HT-29 (cell line): ENCODE measurements around the gene PIK3R5. TPM values are rescaled to one million over a fixed set of nuclear protein-coding genes. Genes with fewer than 3 reads are reported as not detected.
"Not testable (repeated sequence)": the region's sequence is repeated elsewhere in the genome, so short reads cannot be mapped to it uniquely, and the experiment has no call there.

ENCODE experiments used
- DNase-seq: peaks from one replicate; pipeline ENCODE4 v3.0.0-alpha.2; 2015; ENCODE audit warnings: low spot score
- total RNA-seq: library from RNA; depleted of rRNA; stranded (reverse); fragments of >200 nt; shearing (Covaris generic); gene quantifications from 2 replicates; pipeline ENCODE4 v1.2.3, GENCODE V29; 2014

PIK3R5 gene
- total RNA-seq, 1 experiment from 2014 or later = not detected

DNA sequence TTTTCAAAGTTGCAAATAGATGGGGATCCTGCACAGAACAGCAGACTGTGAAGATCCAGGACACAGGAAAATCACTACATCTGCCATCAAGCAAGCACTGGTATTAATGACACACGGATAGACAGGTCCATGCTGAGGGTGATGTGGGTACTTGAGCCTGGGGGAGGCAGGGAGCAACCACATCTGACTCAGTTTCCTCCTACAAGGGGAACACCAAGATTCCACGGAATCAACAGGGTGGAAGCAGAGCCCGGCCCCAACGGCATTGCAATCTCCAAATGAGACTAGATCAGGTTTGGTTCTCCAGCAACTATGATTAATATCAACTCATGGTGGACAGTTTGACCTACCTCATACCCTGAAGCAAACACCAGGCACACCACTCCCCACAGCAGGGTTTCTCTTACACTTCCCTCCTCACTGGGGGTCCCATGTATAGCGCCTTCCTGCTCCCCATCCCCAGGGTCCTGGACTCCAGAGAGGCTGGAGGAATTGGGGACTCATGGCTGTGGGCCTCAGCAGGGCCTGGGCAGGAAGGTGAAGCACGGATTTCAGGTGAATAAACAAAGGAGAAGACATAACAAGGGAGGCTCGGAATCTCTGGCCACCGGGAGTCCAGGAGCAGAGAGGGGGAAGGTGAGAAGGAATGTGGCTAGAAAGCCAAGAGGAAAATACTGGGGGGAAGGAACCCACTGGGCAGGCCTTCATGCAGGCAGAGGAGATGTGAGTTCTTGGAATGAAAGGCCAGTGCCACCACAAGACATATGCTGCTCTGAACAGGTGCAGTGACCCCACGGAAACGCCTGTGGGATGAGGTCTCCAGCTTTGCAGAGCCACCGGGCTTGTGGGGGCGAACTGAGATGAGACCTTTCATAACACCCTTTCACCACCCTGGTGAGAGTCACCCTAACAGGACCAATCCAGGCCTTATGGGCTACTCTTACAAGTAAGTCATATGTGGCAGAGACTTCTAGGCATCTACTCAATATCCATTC, 68.6 kb downstream of the PIK3R5 start:
- no peak for DNase-seq

DNA sequence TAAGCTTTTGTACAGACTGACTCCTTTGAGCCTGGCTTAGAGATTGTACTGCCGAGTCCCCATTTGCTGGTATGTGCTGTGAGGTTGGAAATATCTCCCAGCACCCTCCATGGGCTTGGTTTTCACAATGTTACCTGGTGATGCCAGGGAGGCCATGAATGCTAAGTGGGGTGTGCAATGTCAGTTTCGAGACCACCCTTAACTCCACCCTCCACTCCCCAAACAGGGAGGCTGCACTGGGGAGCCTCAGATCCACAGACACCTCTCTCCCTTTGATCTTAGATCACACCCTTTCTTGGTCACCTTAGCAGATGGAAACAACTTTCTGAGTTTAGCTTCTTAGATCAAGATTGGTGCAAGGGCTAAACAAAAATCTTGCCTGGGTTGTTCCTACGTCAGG, 69.4 kb downstream of the PIK3R5 start:
- DNase-seq = no peak

DNA sequence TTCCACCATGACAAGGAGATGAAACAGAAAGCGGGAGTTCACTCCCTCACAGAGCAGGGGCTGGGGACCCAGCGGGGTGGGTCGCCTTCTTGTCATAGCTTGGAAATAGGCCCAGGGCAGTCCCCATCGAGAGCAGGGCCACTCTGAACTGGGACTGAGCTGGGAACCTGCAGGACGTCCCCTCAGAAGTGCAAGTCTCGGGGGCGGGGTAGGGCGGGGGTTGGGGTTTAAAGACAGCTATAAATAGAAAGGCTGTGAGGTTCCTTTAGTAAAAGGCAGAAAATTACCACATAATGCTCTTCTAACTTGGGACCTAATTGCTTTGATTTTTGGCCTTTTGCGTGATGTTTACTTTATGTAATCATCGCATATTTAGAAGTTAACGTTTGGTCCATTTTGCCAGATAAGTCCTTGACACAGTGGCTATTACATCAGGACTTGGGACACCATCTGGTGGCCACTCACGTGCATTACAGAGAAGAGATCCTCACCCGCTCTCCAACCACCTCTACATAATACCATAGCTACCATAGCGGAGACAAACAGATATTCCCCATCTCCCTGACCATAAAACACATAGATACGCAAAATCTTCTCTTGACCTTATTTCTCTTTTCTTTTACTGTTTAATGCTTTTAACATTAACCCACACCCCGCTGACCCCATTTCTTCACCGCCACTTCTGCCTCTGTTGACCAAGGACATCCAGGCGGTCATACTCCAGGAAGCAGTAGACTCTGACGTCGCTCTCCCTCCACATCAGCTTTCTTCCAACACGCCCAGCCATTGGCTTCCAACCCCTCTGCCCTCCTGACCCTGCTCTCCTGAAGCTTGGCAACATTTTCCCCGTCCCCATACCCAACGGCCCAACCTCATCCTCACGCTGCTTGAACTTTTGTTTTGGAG, 70.6 kb downstream of the PIK3R5 start:
- peak; percentile 47 for DNase-seq

DNA sequence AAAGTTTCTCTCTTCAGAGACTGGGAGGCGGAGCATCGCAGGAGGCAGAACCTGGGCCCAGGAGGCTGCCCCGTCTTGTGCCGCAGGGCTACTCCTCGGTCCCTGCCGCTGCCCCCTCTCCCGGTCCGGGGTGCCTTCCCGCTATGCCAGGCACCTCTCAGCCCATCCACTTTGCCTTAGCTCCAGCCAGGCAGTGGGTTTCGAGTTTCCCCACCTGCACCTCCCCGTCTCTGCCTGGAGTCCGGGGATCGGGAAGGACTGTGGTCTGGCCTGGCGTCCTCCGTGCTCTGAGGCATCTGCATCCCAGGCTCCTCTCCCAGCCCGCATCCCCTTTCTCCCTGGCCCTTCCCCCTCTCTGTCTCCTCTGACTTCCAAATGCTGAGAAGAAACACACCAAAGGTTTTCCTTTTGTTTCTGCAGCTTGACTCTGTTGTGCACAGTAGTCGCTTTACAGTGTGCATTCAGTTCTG, 71.3 kb downstream of the PIK3R5 start:
- no peak for DNase-seq

DNA sequence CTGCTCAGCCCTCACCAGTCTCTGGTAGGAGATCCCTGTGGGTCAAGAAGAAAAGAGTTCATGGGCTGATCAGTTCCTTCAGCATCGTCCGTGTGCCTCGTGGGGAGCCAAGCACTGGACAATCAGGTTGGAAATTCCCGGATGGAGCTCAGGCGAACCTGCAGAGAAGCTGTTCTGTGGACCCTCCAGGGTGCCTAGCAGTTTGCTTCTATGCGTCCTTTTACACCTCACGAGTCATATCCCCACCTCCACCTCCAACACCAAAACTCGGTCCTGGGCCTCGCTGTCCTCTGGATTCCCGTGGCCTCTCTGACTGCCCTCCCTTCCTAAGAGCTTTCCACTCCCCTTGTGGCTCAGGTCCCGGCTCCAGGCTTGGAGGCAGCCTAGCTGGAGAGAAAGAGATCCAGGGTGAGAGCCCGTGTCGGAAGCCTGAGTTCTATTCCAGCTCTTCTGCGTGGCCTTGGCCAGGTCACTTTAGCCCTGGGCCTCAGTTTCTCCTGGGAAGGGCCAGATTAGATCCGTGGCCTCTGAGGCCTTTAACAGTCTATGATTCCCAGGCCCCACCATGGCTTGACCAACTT, 71.8 kb downstream of the PIK3R5 start:
- DNase-seq = no peak

DNA sequence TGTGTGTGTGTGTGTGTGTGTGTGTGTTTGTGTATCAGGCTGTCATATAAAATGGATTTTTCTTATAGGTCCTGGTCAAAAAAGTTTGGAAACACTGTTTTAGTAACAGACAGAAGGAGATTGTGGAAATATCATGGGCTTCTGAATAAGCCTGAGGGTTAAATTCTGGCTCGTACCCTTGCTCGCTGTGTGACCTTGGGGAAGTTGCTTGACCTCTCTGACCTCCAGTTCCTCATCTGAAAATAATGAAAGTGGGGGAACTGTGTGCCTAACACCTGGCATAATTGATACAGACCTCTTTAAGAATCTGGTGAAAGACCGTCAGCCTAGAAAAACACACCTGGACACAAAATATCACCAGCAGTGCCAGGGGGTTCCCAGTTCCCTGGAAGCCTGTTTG, 72.4 kb downstream of the PIK3R5 start:
- no peak for DNase-seq

DNA sequence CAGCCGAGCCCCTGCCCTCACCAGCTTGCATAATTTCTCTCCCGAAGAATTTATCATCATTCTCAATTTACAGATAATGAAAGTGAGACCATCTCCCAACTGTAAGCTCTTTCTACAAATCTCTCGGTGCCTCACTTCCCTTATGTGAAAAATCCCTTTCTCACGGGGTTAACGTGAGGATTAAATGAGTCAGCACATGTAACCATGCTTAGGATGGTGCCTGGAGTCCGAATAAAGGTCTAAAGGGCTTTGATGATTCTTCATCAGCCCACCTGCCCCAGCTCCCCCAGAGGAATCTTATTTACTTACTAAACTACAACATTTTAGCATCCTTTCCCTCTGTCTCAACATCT, 73.2 kb downstream of the PIK3R5 start:
- DNase-seq = no peak

DNA sequence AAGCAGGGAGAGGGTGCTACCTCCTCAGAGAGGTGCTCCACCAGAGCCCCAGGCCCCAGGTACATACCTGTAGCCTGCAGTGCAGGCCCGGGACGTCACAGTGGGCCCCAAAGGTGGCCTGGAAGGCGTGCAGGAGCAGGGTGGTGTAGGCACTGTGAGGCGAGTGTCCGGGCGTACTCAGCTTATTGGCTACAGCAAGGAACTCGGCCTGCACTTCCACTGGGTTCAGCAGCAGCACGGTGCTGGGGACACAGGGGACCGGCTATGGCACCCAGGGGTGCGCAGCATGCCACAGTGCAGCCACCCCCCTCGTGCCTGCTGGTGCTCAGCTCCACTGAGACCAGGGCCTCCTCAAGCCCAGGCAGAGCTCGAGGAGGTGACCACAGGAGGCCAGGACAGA, 74.8 kb downstream of the PIK3R5 start:
- no peak for DNase-seq

DNA sequence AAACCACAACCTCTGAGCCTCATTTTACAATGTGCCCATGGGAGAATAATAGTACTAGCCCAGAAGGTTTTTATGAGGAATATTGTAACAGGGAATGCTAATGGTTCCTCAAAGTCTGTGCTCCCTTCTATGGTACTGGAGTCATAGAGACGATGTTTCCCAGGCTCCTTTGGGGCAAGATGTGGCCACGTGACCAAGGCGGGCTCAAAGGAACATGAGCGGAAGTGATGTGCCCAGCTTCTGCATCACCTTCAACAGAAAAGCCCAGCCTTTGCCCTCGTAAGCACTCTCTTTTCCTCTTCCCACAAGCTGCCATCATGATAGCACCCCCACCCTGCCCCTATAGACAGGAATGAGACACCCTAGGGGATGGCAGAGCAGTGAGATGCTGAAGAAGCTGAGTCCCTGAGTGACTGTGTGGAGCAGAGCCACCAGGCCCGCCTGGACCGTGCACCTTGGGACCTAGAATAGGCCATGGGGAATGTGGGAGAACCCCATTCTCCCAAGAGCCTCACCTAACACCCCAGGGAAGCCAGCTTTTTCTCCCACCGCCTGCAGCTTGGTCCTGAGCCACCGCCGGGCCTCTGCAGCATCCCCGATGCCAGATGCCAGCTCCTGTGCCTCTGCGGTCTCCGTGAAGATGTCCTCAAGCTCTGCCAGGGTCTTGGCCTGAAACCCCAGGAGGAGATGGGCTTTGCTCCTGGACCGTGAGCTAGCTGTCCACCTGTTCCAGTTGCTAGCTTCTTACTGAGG, 75.9 kb downstream of the PIK3R5 start:
- DNase-seq = no peak

DNA sequence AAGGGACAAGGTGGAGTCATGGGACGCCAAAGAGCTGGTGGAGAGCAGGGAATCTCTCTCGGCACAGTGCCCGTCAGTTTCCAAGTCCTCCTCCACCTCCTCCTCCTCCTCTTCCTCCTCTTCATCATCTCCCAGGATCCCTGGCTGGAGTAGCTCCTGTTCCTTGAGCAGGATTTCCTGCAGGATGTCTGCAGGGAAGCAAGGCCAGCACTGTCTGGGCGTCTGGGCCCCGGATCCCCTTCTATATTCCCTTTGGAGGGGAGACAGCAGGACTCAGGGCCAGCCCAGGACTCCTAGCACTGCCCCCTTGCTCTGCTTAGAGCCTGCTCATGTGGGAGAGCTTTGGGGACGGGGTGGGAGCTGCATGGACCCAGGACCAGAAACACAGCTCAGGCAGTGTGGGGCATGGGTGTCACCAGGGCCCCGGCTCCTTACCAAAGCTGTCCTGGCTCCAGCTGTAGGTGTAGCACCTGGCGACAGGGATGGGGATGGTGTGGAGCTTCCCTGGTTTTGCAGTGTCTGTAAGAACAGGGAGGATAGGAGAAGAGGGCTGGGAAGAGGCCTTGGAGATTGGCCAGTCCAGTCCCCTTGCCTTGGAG, 76.7 kb downstream of the PIK3R5 start:
- DNase-seq = no peak

DNA sequence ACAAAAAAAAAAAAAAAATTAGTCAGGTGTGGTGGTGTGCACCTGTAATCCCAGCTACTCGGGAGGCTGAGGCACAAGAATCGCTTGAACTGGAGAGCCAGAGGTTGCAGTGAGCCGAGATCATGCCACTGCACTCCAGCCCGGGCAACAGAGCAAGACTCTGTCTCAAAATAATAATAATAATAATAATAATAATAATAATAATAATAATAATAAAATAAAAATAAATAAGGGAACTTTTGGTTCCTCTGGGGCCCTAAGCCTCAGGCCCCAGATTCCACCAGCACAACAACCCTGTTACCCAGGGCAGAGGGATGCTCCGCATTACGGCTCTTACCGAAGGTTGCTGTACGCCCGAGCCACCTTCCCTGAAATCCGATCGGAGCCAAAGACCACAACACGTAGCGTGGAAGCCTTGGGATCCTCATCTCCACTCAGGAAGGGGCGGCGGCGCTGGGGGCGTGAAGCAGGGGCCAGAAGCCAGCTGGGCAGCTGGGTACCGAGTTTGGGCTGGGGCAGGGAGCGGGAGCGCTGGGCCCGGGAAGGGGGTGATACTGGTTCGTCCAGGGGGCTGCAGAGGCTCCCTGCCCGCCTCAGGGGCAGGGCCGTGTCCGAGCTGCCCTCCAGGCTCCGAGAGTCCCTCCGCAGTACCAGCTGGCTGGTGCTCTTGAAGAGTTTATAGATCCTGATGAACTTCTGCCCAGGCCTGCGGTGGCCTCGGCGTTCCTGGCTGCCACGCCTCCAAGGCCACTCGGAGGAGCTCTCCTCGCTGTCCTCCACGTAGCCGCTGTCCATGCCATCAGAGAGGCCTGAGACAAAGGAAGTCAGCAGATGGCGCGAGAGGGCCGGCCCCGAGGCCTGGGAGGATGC, 77.4 kb downstream of the PIK3R5 start:
- peak; percentile 36 for DNase-seq

DNA sequence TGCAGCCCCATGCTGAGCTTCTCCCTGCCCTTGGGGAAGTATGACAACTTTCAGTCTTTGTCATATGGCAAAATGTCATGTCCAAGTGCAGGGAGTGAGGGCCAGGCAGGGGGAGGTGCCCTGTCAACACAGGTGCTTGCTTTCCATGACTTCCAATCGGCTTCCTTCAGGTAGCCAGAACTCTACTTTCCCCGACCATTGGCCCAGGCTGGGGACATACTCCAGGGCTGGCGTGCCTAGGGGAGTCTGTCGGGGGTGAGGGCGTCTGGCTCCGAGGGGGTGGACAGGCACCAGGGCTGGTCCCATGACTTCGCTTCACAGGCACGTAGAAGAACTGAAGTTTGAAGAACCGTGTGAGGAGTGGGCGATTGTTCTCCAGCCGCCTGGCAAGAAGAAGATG, 78.2 kb downstream of the PIK3R5 start:
- no peak for DNase-seq

DNA sequence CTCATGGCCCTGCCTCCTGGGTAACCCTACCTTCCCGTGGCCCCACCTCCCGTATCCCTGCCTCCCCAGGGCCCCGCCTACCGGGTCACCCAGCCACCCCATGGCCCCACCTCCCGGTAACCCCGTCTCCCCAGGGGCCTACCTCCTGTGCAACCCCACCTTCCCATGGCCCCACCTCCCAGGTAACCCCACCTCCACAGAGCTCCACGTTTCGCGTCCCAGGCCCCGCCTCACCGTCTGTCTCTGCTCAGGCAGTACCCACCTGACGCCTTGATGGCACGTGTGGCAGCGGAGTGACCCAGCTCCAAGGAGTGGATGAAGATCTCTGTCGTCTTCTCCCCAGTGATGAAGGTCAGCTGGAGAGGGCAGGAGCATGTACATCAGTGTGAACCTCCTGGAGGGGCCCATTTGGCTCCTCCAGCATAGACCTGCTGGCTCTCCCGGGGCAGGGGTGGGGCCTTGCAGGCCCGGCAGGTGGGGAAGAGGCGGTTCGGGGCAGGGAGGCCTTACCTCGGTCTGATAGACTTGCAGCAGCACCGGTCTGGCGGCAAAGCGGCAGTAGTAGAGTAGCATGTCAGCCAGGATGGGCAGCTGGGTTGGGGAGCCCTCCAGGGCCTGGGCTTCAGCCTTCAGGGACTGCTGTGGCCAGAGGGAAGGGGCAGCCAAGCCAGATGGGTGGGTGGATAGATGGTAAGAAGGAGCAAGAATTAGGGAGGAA, 79.4 kb downstream of the PIK3R5 start:
- no peak for DNase-seq

DNA sequence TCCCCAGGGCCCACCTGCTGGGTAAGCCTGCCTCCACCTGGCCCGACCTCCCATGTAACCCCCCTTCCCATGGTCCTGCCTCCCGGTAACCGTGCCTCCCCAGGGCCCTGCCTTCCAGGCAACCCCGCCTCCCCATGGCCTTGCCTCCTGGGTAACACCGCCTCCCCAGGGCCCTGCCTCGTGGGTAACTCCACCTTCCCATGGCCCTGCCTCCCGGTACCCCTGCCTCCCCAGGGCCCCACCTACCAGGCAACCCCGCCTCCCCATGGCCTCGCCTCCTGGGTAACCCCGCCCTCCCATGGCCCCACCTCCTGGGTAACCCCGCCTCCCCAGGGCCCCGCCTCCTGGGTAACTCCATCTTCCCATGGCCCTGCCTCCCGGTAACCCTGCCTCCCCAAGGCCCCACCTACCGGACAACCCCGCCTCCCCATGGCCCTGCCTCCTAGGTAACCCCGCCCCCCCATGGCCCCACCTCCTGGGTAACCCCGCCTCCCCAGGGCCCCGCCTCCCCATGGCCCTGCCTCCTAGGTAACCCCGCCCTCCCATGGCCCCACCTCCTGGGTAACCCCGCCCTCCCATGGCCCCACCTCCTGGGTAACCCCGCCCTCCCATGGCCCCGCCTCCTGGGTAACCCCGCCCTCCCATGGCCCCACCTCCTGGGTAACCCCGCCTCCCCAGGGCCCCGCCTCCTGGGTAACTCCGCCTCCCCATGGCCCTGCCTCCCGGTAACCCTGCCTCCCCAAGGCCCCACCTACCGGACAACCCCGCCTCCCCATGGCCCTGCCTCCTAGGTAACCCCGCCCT, 80.1 kb downstream of the PIK3R5 start:
- not testable (repeated sequence) for DNase-seq

DNA sequence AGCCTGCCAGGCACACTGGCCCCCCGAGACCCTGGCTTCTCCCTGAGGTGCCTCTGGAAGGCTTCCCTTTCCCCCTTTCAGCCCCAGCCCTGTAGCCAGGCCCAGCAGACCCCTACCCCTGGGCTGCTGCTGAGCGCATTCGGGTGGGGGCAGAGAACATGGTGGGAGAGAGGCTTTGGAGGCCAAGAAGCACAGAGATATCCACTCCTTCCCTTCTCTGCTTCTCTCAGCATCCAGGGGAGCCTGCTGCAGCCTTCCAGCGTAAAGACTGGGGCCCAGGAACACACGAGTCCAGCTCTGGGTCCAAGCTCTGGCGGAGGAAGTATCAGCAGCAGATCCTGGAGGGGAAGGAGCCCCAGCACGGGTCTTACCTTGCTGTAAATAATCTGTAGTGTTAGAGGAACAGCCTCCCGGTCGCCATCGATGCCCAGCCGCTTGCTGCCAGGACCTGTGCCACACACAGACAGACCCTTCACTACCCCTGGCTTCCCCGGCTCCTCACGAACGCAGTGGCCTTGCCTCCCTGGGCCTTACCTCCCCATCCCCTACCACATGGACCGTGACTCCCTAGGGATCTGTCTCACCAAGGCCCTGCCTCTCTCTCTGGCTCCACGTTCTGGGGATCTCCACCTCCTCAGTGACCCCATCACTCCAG, 81.0 kb downstream of the PIK3R5 start:
- no peak for DNase-seq

DNA sequence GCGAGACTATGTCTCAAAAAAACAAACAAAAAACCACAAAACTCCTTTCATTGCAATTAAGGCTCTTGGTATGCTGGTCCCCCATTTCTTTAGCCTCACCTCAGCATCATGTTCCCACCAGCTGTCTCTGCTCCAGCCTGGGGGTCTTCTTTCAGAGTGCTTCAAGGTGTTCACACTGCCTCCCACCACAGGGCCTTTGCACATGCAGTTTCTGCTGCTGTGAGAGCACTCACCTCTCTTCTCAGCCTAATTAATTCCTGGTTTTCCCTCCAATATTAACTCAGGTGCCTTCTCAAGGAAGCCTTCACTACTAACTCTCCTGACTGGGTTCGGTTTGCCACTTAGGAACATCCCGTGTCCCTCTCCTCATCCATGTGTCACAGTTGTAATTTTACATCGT, 82.2 kb downstream of the PIK3R5 start:
- DNase-seq = no peak

DNA sequence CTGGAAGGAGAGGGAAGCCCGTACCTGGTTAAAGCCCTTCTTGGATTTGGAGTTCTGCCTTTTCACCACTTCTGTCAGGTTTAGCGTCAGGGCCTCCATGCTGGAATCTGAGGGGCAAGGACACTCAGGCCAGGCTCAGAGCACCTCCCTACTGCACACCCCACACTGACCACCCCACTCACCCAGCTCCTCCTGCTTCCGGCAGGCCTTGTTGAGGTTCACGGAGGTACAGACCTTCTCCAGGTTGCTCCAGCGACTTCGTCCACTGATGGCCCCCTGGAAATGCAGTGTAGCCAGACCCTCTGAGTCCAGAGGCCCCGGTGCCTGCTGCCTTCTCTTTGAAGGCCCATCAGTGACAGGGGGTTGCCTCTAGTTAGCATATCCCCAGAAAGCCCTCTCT, 83.9 kb downstream of the PIK3R5 start:
- DNase-seq = no peak

DNA sequence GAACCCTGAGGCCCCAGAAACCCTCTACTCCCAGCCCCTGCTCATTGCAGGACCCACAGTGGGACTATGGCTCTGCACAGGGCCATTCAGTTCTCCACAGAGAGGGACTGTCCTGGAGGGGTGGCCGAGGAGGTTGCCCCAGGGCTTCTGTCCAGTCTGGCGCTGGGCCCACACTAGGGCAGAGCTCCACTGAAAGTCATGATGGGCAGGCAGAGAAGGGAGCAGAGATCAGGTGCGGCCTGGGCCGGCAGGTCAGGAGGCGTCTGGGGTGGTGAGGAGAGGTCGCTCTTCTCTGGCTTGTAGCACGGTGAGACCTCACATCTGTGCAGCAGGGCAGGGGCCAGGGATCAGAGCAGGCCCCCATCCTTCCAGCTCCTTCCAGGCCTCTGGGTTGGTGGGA, 85.0 kb downstream of the PIK3R5 start:
- DNase-seq = no peak
